Muscle of leg (tissue), 11 donors: ENCODE data around the gene HK3. TPM values are rescaled to one million over a fixed set of nuclear protein-coding genes. Genes with fewer than 3 reads are reported as not detected.
A peak's percentile ranks its signal among the peaks of the same experiment; 100 is the strongest.
"Not testable (repeated sequence)": the region's sequence is repeated elsewhere in the genome, so short reads cannot be mapped to it uniquely, and the experiment has no call there.

ENCODE experiments used
- DNase-seq: peaks from one replicate; pipeline ENCODE4 v3.0.0; 2013
- H3K27ac ChIP-seq: one replicate; pipeline ENCODE4 v1.5.1; 2013; ENCODE audit warnings: mild to moderate bottlenecking, low read length, control low read depth
- H3K27me3 ChIP-seq: one replicate; pipeline ENCODE4 v1.6.1; 2013; ENCODE audit warnings: low read length; ENCODE audit not compliant: control insufficient read depth, insufficient read depth
- H3K36me3 ChIP-seq: one replicate; pipeline ENCODE4 v1.6.1; 2013; ENCODE audit warnings: low read length; ENCODE audit not compliant: control insufficient read depth, insufficient read depth
- H3K4me1 ChIP-seq: one replicate; pipeline ENCODE4 v1.6.1; 2013; ENCODE audit warnings: low read length; ENCODE audit not compliant: control insufficient read depth, insufficient read depth
- H3K4me3 ChIP-seq: one replicate; pipeline ENCODE4 v1.5.1; 2013; ENCODE audit warnings: low read length, control low read depth
- H3K9me3 ChIP-seq: replicated peaks from 2 replicates; pipeline ENCODE4 v1.6.1; 2013; ENCODE audit warnings: low read depth, low read length; ENCODE audit not compliant: control insufficient read depth
- WGBS: methylation state at CpG from one replicate; pipeline ENCODE4 v1.1.5; 2013; ENCODE audit warnings: missing lambda C conversion rate; ENCODE audit not compliant: insufficient coverage; 5-methylcytosine and 5-hydroxymethylcytosine counted together
- polyA plus RNA-seq, 8 donors: library from polyadenylated mRNA; unstranded; fragments of 120-200 nt; gene quantifications; one replicate each; pipeline versions ENCODE4 v1.2.1 to v1.2.3, GENCODE V29; 2013; ENCODE audit warnings: inconsistent platforms in 1 of 8, low replicate concordance in 1 of 8; ENCODE audit not compliant: insufficient read length in 8 of 8, insufficient read depth in 1 of 8
- total RNA-seq: library from RNA; stranded (reverse); fragments of 120-200 nt; gene quantifications from one replicate; pipeline ENCODE4 v1.2.4, GENCODE V29; 2013

The HK3 gene
- total and polyA plus RNA-seq, 9 donors = 0.49 to 1.9 (median 1.2) TPM

DNA sequence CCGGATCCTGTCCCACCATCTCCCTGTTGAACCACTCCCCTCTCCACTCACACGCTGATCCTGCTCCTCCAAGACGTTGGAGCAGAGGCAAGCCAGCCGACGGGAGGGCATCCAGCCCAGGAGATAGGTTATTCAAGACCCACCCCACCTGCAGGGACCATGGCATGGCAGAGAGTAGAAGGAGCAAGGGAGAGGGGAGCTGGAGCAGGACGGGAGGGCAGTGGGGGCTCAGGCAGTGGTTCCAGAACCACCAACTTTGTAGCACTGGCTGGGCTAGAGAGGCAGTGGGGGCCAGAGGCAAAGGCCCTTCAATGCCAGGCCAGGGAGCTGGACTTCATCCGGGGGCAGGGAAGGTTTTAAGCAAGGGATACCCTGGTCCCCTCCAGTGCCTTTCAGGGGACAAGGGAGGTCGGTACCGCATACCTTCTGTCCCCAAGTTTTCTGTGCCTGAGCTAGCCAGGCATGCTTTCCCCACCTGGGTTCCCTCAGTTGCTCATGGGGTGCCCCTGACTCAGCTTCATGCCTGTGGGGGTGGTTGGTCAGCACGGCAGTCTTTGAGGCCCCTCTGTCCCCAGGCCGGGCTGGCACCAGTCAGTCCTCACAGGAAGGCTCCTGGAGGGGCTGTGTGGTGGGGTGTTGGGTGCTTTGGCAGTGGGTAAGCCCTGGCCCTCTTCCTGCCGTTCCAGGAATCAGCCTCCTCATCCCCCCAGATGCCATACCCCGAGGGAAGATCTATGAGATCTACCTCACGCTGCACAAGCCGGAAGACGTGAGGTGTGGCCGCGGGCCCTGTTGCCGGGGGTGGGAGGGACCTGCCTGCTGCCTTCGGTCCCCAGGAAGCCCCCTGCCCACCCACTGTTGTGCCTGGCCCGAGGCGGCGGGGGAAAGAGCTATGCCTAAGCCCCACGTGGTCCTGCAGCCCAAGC is 22.4 kb downstream of the HK3 start:
- Histone ChIP-seq H3K36me3 (no peaks in the 10 kb centered on the region), H3K9me3 (no peaks in the 10 kb centered on the region), H3K27ac (no peak overlapping the region), H3K4me3 (no peak overlapping the region), H3K4me1 (peaks cover 6% of the 10 kb centered on the region), H3K27me3 (peaks cover 36% of the 10 kb centered on the region)
- no peak for DNase-seq
- WGBS = 75% methylated on average over 21 of the region's 24 CpGs

DNA sequence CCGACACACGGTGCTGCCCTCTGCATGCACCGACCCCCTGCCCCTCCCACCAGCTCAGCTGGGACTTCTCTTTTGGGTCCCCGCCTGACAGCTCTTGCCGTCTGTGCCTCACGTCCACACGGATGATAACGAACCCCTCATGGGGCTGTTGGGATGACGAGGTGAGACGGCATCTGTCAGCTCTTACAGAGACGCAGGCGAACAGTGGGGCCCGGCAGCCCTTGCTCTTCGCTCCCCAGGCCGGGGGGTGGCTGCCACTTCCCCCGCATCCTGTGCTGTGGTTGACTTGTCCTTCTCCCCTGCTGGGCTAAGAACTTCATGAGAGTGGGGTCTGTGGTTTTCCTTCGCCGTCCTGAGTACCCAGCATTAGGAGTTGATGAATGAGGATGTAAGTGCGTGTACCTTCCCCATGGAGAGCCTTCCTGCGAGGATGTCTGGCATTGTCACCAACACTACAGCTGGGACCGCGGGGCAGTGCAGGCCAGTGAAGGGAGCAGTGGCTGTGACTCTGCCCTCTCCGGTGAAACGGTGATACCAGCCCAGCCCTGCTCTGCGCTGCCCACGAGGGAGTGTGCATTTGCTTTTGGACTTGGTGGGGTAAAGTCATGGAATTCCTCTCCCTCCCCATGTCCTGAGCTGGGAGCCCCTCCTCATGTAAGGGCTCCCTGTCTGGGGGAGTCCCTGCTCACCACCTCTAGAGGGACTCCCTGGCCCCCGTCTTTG is 23.2 kb downstream of the HK3 start:
- Histone ChIP-seq H3K9me3 (no peaks in the 10 kb centered on the region), H3K27ac (no peak overlapping the region), H3K4me1 (peaks cover 6% of the 10 kb centered on the region), H3K27me3 (peaks cover 36% of the 10 kb centered on the region), H3K4me3 (no peak overlapping the region), H3K36me3 (no peaks in the 10 kb centered on the region)
- 38% methylated on average over 14 of the region's 27 CpGs for WGBS
- no peak for DNase-seq

DNA sequence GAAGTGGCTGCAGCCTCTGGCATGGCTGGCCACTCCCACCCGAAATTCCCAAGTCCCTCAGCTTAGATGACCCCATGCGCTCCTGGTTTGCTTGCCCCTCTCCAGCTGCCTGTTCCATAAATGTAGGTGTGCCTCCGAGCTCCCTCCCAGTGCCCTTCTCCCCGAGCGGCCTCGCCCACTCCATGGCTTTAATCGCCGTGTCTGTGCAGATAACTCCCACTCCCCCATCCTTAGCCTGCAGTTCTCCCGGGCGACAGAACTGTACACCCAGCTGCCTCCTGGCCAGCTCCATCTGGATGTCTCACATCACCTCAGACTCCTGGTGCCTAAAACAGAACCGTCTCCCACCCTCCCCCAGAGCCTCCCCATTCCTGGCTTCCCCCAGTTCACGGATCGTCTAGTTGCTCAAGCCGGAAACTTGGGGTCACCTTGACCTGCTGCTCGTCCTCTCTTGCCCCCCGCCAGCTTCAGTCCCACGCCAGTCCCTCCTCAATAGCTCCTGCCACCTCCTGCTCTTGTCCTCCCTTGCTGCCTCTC is 24.1 kb downstream of the HK3 start:
- Histone ChIP-seq H3K4me1 (peaks cover 6% of the 10 kb centered on the region), H3K27ac (no peak overlapping the region), H3K27me3 (peaks cover 38% of the 10 kb centered on the region), H3K9me3 (no peaks in the 10 kb centered on the region), H3K36me3 (no peaks in the 10 kb centered on the region), H3K4me3 (no peak overlapping the region)
- 50% methylated on average over 17 of the region's 17 CpGs for WGBS
- no peak for DNase-seq

DNA sequence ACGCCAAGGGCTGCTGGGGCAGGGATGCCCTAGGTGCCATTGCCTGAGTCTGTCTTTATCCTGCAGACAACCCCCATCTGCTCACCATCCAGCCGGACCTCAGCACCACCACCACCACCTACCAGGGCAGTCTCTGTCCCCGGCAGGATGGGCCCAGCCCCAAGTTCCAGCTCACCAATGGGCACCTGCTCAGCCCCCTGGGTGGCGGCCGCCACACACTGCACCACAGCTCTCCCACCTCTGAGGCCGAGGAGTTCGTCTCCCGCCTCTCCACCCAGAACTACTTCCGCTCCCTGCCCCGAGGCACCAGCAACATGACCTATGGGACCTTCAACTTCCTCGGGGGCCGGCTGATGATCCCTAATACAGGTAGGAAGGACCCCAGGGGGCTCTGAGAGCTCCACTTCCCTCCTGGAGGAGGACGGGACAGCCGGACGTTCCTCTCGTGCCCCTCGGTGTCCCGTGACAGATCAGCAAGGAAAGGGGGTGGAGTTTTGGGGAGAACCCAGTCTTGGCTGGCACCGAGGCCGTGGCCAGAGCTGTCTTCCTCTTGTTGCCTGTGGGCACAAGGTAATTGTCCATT is 24.9 kb downstream of the HK3 start:
- Histone ChIP-seq H3K9me3 (no peaks in the 10 kb centered on the region), H3K27me3 (peaks cover 40% of the 10 kb centered on the region), H3K4me3 (no peak overlapping the region), H3K4me1 (peaks cover 6% of the 10 kb centered on the region), H3K27ac (no peak overlapping the region), H3K36me3 (no peaks in the 10 kb centered on the region)
- DNase-seq = no peak
- 62% methylated on average over 8 of the region's 20 CpGs for WGBS

DNA sequence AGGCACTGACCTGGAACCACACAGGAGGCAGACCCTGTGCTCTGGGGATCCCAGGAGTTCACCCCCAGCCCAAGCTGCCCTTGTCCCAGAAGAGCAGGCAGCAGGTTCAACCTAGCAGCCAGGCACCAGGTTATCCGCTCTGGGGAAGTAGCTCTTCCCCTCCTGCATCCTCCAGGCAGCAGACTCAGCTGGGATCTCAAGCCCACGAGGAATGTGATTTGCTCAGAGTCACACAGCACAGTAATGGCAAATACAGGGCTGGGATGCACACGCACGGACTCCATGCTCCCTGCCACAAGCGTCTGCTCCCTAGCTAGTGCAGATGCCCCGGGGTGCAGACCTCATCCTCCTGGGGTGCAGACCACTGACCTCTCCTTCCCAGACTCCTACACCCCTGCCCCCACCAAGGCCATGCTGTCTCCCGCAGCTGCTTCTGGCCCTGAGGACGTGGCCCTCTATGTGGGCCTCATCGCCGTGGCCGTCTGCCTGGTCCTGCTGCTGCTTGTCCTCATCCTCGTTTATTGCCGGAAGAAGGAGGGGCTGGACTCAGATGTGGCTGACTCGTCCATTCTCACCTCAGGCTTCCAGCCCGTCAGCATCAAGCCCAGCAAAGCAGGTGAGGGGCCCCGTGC is 25.5 kb downstream of the HK3 start:
- Histone ChIP-seq H3K27me3 (peaks cover 40% of the 10 kb centered on the region), H3K36me3 (no peaks in the 10 kb centered on the region)
- 26% methylated on average over 16 of the region's 16 CpGs for WGBS

DNA sequence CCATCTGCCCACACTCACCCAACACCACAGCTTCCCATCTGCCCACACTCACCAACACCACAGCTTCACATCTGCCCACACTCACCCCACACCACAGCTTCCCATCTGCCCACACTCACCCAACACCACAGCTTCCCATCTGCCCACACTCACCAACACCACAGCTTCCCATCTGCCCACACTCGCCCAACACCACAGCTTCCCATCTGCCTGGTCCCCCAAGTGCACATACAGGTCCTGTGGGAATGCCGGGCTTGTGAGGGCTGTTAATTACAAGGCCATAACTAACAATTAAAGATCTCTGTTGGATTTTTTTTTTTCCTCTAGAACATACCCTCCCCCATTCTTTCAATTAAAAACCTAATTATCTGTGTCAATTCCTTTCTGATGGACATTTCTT is 26.1 kb downstream of the HK3 start:
- H3K4me1 ChIP-seq, H3K9me3 ChIP-seq, H3K27ac ChIP-seq, H3K36me3 ChIP-seq, DNase-seq, H3K4me3 ChIP-seq: not testable (repeated sequence)
- peaks cover 43% of the 10 kb centered on the region for H3K27me3 ChIP-seq
- 83% methylated on average over 1 of the region's 2 CpGs for whole genome bisulfite sequencing

More for the DNA sequence above, 25.5 kb downstream of the HK3 start:
- peaks cover 6% of the 10 kb centered on the region for H3K4me1 ChIP-seq
- H3K4me3 ChIP-seq = no peak overlapping the region
- peak; percentile 78 for DNase-seq
- H3K9me3 ChIP-seq = no peaks in the 10 kb centered on the region
- no peak overlapping the region for H3K27ac ChIP-seq

DNA sequence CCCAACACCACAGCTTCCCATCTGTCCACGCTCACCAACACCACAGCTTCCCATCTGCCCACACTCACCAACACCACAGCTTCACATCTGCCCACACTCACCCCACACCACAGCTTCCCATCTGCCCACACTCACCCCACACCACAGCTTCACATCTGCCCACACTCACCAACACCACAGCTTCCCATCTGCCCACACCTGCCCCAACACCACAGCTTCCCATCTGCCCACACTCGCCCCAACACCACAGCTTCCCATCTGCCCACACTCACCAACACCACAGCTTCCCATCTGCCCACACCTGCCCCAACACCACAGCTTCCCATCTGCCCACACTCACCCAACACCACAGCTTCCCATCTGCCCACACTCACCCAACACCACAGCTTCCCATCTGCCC is 26.6 kb downstream of the HK3 start:
- DNase-seq, H3K27ac ChIP-seq, H3K9me3 ChIP-seq, H3K36me3 ChIP-seq, H3K4me3 ChIP-seq, H3K4me1 ChIP-seq: not testable (repeated sequence)
- 57% methylated on average over 1 of the region's 2 CpGs for WGBS
- peaks cover 45% of the 10 kb centered on the region for H3K27me3 ChIP-seq

DNA sequence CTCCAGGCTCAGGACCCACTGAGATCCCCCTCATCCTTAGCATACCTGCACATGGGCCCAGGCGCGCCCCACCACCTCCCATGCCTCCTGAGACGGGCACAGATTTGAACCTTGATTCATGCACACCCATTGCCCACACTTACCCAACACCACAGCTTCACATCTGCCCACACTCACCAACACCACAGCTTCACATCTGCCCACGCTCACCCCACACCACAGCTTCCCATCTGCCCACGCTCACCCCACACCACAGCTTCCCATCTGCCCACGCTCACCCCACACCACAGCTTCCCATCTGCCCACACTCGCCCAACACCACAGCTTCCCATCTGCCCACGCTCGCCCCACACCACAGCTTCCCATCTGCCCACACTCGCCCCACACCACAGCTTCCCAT is 28.5 kb downstream of the HK3 start:
- 90% methylated on average over 4 of the region's 10 CpGs for WGBS
- H3K27me3 ChIP-seq = peaks cover 46% of the 10 kb centered on the region
- H3K9me3 ChIP-seq, H3K4me3 ChIP-seq, DNase-seq, H3K4me1 ChIP-seq, H3K36me3 ChIP-seq, H3K27ac ChIP-seq: not testable (repeated sequence)

DNA sequence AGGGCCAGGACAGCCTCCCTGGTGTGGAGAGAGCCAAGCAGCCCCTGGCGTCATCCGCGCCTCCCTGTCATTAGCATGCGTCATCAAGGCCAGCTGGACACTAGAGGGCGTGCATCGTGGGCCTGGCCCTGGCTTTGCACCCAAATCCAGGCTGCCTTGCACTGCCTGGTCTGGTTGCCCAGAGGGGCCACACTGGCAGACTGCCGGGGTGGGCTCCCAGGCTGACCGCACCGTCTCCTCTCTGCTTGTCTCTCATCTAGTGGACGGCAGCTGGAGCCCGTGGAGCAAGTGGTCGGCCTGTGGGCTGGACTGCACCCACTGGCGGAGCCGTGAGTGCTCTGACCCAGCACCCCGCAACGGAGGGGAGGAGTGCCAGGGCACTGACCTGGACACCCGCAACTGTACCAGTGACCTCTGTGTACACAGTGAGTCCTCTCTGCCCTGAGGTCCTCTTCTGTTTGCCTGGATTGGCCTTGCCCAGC is 29.0 kb downstream of the HK3 start:
- Histone ChIP-seq H3K27ac (no peak overlapping the region), H3K27me3 (peaks cover 46% of the 10 kb centered on the region), H3K36me3 (no peaks in the 10 kb centered on the region), H3K4me1 (peaks cover 6% of the 10 kb centered on the region), H3K9me3 (no peaks in the 10 kb centered on the region), H3K4me3 (no peak overlapping the region)
- 55% methylated on average over 17 of the region's 17 CpGs for WGBS
- DNase-seq = peak; percentile 31
